SH-SY5Y (cell line): ENCODE data around the gene ANKRD53.

Source experiments
- GATA2 ChIP-seq: IDR thresholded peaks from 2 replicates; pipeline ENCODE4 v1.6.1; 2011; ENCODE audit warnings: mild to moderate bottlenecking, low read depth, low read length
- GATA3 ChIP-seq: IDR thresholded peaks from 2 replicates; pipeline ENCODE4 v1.6.1; 2011; ENCODE audit warnings: low read depth, mild to moderate bottlenecking, low read length, moderate library complexity

- TF ChIP-seq GATA2 = no peak
- no peak for TF ChIP-seq GATA3
Measured at GRCh38 chr2:70964133-70964532, 14.3 kb upstream of the ANKRD53 start.
